Measurements from ENCODE around the gene CHST11. TPM values are rescaled to one million over a fixed set of nuclear protein-coding genes. Genes with fewer than 3 reads are reported as not detected.

CHST11 gene
- total and polyA plus RNA-seq, 7 donors = 0.60 to 22.8 (median 10.0) TPM

DNA sequence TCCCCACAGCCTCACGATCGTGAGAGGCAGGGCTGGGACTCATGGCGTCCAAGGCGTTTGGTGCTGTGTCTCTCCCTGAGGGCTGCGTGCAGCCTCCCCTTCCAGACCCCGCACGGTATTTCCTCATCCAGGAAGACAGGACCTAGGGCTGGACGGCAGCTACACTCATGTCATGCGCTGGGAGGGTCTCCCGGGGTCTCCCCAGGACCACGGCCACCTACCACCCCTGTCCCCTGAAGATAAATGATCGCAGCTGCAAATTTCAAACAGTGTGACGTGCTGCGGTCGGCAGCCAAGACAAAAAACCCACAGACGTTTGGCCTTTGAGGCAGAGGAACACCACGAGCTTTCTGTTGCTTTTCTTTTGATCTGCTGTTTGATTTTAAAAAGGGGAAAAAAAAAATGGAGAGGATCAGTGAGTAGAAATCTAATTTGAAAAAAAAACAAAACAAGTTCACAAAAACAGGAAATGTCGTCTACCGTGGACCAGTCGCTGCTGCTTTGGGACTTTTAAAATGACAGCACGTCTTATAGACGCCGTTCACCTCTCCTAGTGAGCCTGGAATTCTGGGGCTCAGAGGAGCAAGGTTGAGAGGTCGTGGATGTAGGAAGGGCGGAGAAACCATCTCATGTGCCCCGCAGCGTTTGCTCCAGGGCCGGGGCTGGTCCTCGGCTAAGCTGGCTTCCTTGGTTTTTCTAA lies 263.7 kb downstream of the CHST11 start:
- no peaks in the 10 kb centered on the region for H3K9me3 ChIP-seq
- intact Hi-C loops (cut with DNase I) = loop anchor here (5.0 kb wide), 1 partner anchor 263 kb away; the partner anchor contains the start of gene CHST11
- H3K36me3 ChIP-seq = no peaks in the 10 kb centered on the region
- H3K4me3 ChIP-seq = peak overlapping the region in 3 of 4 donors; percentile 14 to 33 (median 23)
- DNase-seq = no peak
- peaks cover 0 to 46% (median 36%) of the 10 kb centered on the region in 4 donors for H3K4me1 ChIP-seq
- H3K27ac ChIP-seq = peak overlapping the region in 3 of 4 donors; percentile 24 to 54 (median 50)
- no peak for TF ChIP-seq POLR2A (IDR thresholded peaks at IDR 0.05)
- no peak for TF ChIP-seq POLR2AphosphoS5 (IDR thresholded peaks at IDR 0.05)
- no peak for TF ChIP-seq EP300 (IDR thresholded peaks at IDR 0.05)
- TF ChIP-seq, protein P1, sequence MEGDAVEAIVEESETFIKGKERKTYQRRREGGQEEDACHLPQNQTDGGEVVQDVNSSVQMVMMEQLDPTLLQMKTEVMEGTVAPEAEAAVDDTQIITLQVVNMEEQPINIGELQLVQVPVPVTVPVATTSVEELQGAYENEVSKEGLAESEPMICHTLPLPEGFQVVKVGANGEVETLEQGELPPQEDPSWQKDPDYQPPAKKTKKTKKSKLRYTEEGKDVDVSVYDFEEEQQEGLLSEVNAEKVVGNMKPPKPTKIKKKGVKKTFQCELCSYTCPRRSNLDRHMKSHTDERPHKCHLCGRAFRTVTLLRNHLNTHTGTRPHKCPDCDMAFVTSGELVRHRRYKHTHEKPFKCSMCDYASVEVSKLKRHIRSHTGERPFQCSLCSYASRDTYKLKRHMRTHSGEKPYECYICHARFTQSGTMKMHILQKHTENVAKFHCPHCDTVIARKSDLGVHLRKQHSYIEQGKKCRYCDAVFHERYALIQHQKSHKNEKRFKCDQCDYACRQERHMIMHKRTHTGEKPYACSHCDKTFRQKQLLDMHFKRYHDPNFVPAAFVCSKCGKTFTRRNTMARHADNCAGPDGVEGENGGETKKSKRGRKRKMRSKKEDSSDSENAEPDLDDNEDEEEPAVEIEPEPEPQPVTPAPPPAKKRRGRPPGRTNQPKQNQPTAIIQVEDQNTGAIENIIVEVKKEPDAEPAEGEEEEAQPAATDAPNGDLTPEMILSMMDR (IDR thresholded peaks at IDR 0.05) = no peak
- WGBS, 2 donors = 28 to 66% methylated on average over 29 of the region's 29 CpGs
- no peaks in the 10 kb centered on the region for H3K27me3 ChIP-seq

DNA sequence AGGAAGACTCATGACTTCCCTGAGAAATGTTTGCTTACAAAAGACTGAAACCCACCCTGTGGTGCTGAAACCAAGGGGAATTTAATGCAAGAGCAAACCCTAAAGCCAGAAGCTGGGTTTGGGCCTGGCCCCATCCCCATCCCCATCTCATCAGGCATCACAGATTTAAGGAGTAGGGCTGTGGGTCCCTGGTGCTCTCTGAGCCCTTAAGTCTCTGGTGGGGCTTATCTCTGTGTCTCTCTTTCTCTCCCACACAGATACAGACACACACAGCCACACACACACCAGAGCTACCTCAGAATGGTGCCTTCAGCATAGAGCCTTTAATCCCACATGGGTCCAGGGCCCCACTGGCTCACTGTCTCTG lies 264.3 kb downstream of the CHST11 start:
- Histone ChIP-seq H3K4me3 (peak overlapping the region in 2 of 4 donors; percentile 23 to 33), H3K36me3 (no peaks in the 10 kb centered on the region)
- intact Hi-C loops (cut with DNase I) = loop anchor here (5.0 kb wide), 1 partner anchor 264 kb away; the partner anchor contains the start of gene CHST11

DNA sequence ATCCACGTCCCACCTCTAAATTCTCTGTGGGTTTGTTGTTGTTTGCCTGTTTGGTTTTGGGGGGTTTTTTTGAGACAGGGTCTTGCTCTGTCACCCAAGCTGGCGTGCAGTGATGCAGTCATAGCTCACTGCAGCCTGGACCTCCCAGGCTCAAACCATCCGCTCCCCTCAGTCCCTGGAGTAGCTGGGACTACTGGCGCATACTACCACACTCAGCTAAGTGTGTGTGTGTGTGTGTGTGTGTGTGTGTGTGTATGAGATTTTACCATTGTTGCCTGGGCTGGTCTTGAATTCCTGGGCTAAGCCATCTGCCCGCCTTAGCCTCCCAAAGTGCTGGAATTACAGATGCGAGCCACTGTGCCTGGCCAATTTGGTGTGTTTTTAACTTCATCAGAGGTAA lies 265.2 kb downstream of the CHST11 start:
- DNase-seq = no peak
- intact Hi-C loops (cut with DNase I) = loop anchor here (5.0 kb wide), 1 partner anchor 265 kb away; the partner anchor contains the start of gene CHST11
- Histone ChIP-seq H3K36me3 (no peaks in the 10 kb centered on the region), H3K9me3 (no peaks in the 10 kb centered on the region), H3K27ac (peak overlapping the region in 1 of 4 donors; percentile 42), H3K4me3 (no peak overlapping the region), H3K27me3 (no peaks in the 10 kb centered on the region), H3K4me1 (peaks cover 0 to 40% (median 31%) of the 10 kb centered on the region in 4 donors)
- TF ChIP-seq, protein P1 (IDR thresholded peaks at IDR 0.05) = no peak
- no peak for TF ChIP-seq POLR2A (IDR thresholded peaks at IDR 0.05)
- TF ChIP-seq POLR2AphosphoS5 (IDR thresholded peaks at IDR 0.05) = no peak
- no peak for TF ChIP-seq EP300 (IDR thresholded peaks at IDR 0.05)
- 84 to 93% methylated on average over 6 of the region's 6 CpGs for WGBS, 2 donors

More for the DNA sequence above, 264.3 kb downstream of the CHST11 start:
- DNase-seq = no peak
- no peaks in the 10 kb centered on the region for H3K27me3 ChIP-seq
- TF ChIP-seq POLR2AphosphoS5 (IDR thresholded peaks at IDR 0.05) = no peak
- no peak for TF ChIP-seq POLR2A (IDR thresholded peaks at IDR 0.05)
- TF ChIP-seq, protein P1 (IDR thresholded peaks at IDR 0.05) = no peak
- no peak for TF ChIP-seq EP300 (IDR thresholded peaks at IDR 0.05)
- H3K4me1 ChIP-seq = peaks cover 0 to 40% (median 32%) of the 10 kb centered on the region in 4 donors
- H3K27ac ChIP-seq = peak overlapping the region in 3 of 4 donors; percentile 24 to 54 (median 50)
- no peaks in the 10 kb centered on the region for H3K9me3 ChIP-seq

DNA sequence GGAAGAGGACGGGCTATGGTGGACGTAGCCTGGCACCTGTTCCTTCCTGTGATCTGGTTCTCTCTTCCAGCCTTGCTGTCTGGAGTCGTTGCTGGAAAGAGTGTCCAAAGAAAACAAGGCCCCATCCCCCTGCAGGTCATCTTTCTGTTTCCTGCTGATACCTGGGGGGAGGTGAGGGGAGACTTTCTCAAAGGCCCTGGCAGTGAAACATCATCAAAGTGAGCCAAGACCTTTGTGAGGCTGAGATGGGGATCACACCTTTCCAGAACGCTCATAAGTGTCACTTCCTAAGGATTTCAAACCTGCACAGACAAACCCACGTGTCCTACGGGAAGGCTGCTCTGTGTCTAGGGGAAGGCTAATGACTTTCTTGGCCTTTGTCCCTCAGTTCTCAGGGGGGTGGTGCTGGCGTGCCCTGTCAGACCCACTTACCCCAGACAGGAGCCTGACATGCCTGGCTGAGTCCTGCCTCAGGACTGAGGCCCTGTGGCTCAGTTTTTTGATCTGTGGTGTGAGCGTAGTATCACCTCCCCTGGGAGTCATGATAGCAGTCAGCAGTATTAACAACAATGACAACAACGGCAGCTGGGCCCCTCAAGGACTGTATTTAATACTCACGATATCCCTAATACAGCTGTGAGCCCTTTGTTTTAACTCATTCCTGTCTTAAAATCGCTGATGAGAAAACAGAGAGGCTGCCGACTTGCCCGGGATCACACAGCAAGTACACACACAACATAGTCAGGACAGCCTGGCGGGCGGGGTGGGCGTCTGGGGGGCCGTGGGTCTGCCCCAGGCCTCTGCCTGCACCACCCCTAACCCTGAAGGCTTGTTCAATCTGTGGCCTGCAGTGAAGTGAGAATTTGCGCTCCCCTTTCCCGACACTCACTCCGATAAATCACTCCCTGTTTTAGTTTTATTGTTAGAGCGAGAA lies 266.1 kb downstream of the CHST11 start:
- Histone ChIP-seq H3K9me3 (no peaks in the 10 kb centered on the region), H3K36me3 (no peaks in the 10 kb centered on the region), H3K4me1 (peaks cover 0 to 40% (median 31%) of the 10 kb centered on the region in 4 donors), H3K4me3 (no peak overlapping the region), H3K27ac (peak overlapping the region in 2 of 4 donors; percentile 42 to 50), H3K27me3 (no peaks in the 10 kb centered on the region)
- TF ChIP-seq POLR2AphosphoS5 (IDR thresholded peaks at IDR 0.05) (peak in 2 of 4 donors; percentile 30 to 59), POLR2A (IDR thresholded peaks at IDR 0.05) (no peak)
- 76 to 77% methylated on average over 21 of the region's 21 CpGs for WGBS, 2 donors
- no peak for DNase-seq
- intact Hi-C loops (cut with DNase I) = loop anchor here (5.0 kb wide), 1 partner anchor 266 kb away; the partner anchor contains the start of gene CHST11

Data from sigmoid colon (tissue), 7 donors.